GM12878 (cell line): ENCODE results near the gene IL17RB. TPM values are rescaled to one million over a fixed set of nuclear protein-coding genes. Genes with fewer than 3 reads are reported as not detected.

Experiments
- ATAC-seq: fragments of 200-7000 bp; cut with Tn5 transposase; 3 replicates; pipeline ENCODE4 v1.9.1; 2020; ENCODE audit warnings: mild to moderate bottlenecking, moderate library complexity
- BruUV-seq: library from RNA; stranded (reverse); fragments of 400-500 nt; replicated peaks from 2 replicates; lab custom pipeline; 2021; lab: Mats Ljungman, UMichigan
- CTCF ChIA-PET: fragments of 300-600 bp; sonication (Branson Sonifier 250); formaldehyde crosslinking; extraction: SDS; loops from one replicate; lab custom pipeline; 2021; ENCODE audit warnings: inconsistent platforms; lab: Yijun Ruan, JAX
- POLR2A ChIA-PET: fragments of 350-600 bp; formaldehyde crosslinking; extraction: SDS; loops from one replicate; lab custom pipeline; 2021; ENCODE audit warnings: inconsistent platforms; lab: Charles Lee
- RAD21 ChIA-PET: fragments of 300-600 bp; sonication (Branson Sonifier 250); formaldehyde crosslinking; loops from one replicate; lab custom pipeline; 2023; ENCODE audit warnings: antibody characterized with exemption; ENCODE audit not compliant: unreplicated experiment; lab: Charles Lee
- SMC1A ChIA-PET: fragments of 300-600 bp; sonication (Branson Sonifier 250); formaldehyde crosslinking; loops from one replicate; lab custom pipeline; 2023; ENCODE audit not compliant: unreplicated experiment, uncharacterized antibody; lab: Charles Lee
- DNase-seq: peaks from one replicate; pipeline ENCODE4 v3.0.0-alpha.2; 2011; ENCODE audit warnings: low read depth, low spot score
- FAIRE-seq: peaks from 3 replicates; lab custom pipeline; 2011; peaks lifted over from hg19 to GRCh38; lab: Jason Lieb, UNC
- H2AFZ ChIP-seq: 2 replicates; pipeline ENCODE4 v1.6.0; 2011; ENCODE audit warnings: low read depth, low read length, control low read depth; ENCODE audit not compliant: control insufficient read depth
- H3K27ac ChIP-seq: 2 replicates; pipeline ENCODE4 v1.5.1; 2011; ENCODE audit warnings: control low read depth; ENCODE audit not compliant: control insufficient read depth, insufficient read depth
- H3K27me3 ChIP-seq, 2 experiments: replicated peaks in 1 of 2; 2 replicates each; pipeline versions ENCODE4 v1.6.0 to v1.6.1; 2011; ENCODE audit warnings: low read length in 1 of 2; ENCODE audit not compliant: control insufficient read depth in 2 of 2, insufficient read depth in 2 of 2
- H3K36me3 ChIP-seq, 2 experiments: 2 replicates each; pipeline ENCODE4 v1.5.1; 2011; ENCODE audit warnings: low read length in 1 of 2; ENCODE audit not compliant: control insufficient read depth in 2 of 2, insufficient read depth in 2 of 2
- H3K4me1 ChIP-seq: 2 replicates; pipeline ENCODE4 v1.6.1; 2011; ENCODE audit warnings: mild to moderate bottlenecking, low read length, moderate library complexity, mixed read lengths; ENCODE audit not compliant: control insufficient read depth, insufficient read depth
- H3K4me2 ChIP-seq: 2 replicates; pipeline ENCODE4 v1.6.0; 2011; ENCODE audit warnings: control low read depth; ENCODE audit not compliant: control insufficient read depth, insufficient read depth
- H3K4me3 ChIP-seq: fragments of 200-600 bp; sonication (generic); 2 replicates; pipeline ENCODE4 v1.5.1; 2016
- H3K79me2 ChIP-seq: 2 replicates; pipeline ENCODE4 v1.6.0; 2011; ENCODE audit warnings: low read length; ENCODE audit not compliant: control insufficient read depth, insufficient read depth
- H3K9ac ChIP-seq: 2 replicates; pipeline ENCODE4 v1.8.0; 2011; ENCODE audit warnings: low read length, control low read depth, mixed read lengths; ENCODE audit not compliant: control insufficient read depth, insufficient read depth
- H3K9me3 ChIP-seq: replicated peaks from 3 replicates; pipeline ENCODE4 v1.5.1; 2011; ENCODE audit warnings: mild to moderate bottlenecking, low read length; ENCODE audit not compliant: control insufficient read depth, insufficient read depth
- H4K20me1 ChIP-seq: 2 replicates; pipeline ENCODE4 v1.6.0; 2011; ENCODE audit not compliant: control insufficient read depth, insufficient read depth
- IRF4 ChIP-seq: IDR thresholded peaks from 2 replicates; pipeline ENCODE4 v1.6.1; 2011; ENCODE audit warnings: low read depth, low read length
- KLF5 ChIP-seq: fragments of 450-650 bp; IDR thresholded peaks from 2 replicates; pipeline ENCODE4 v1.6.1; 2014; ENCODE audit warnings: mild to moderate bottlenecking; ENCODE audit not compliant: partially characterized antibody
- MLLT1 ChIP-seq: fragments of 450-650 bp; IDR thresholded peaks from 2 replicates; pipeline ENCODE4 v1.6.1; 2016; ENCODE audit warnings: mild to moderate bottlenecking
- NFXL1 ChIP-seq: fragments of 450-650 bp; IDR thresholded peaks from 2 replicates; pipeline ENCODE4 v1.6.1; 2017; ENCODE audit warnings: antibody characterized with exemption, mild to moderate bottlenecking, borderline replicate concordance
- NR2C1 ChIP-seq: fragments of 450-650 bp; IDR thresholded peaks from 2 replicates; pipeline ENCODE4 v1.6.1; 2017; ENCODE audit warnings: antibody characterized with exemption, mild to moderate bottlenecking, moderate library complexity
- PKNOX1 ChIP-seq: fragments of 450-650 bp; IDR thresholded peaks from 2 replicates; pipeline ENCODE4 v1.6.1; 2016; ENCODE audit warnings: mild to moderate bottlenecking
- WGBS: methylation state at CpG from one replicate; pipeline ENCODE4 v1.1.6; 2016; ENCODE audit warnings: low lambda C conversion rate; ENCODE audit not compliant: insufficient replicate concordance, insufficient coverage; ENCODE audit errors: missing lambda C conversion rate; 5-methylcytosine and 5-hydroxymethylcytosine counted together
- in situ Hi-C: fragments of 300-500 bp; cut with MboI; formaldehyde crosslinking; loops from 9 replicates; pipeline ENCODE4 v1.14.3; 2018; ENCODE audit warnings: mixed read lengths
- intact Hi-C: fragments of 100-400 bp; cut with micrococcal nuclease; formaldehyde crosslinking; loops from one replicate; pipeline ENCODE4 v1.14.2; 2022; ENCODE audit not compliant: unreplicated experiment
- polyA plus RNA-seq, 11 experiments: library from polyadenylated mRNA; depleted of rRNA in 4 of 11; unstranded in 6 of 11; stranded (reverse) in 5 of 11; fragments of >200 nt; fragmentation: Nextera tagmentation in 4 of 11; fragmentation: Illumina TruSeq in 1 of 11; extraction: Ambion mirVana in 4 of 11; extraction: Trizol in 1 of 11; gene quantifications; 1 replicate in 1 of 11; 2 replicates in 10 of 11; pipeline versions ENCODE4 v1.2.1 to v1.2.3, GENCODE V29; 2011 to 2016; ENCODE audit warnings: inconsistent platforms in 2 of 11, missing spikeins in 2 of 11, low read depth in 1 of 11
- total RNA-seq, 4 experiments: library from RNA; depleted of rRNA in 3 of 4; stranded (reverse); fragments of >200 nt in 3 of 4; fragmentation: Illumina TruSeq in 1 of 4; extraction: Trizol in 1 of 4; gene quantifications; 2 replicates each; pipeline versions ENCODE4 v1.2.1 to v1.2.3, GENCODE V29; 2013 to 2021

The IL17RB gene
- total and polyA plus RNA-seq, 10 of the 15 experiments (the other 5 are each of a cell fraction or from before 2014, with no cell fraction given), result 1.9 to 17.2 (median 2.9) TPM

GRCh38 chr3:53828581-53828980 is 17.8 kb upstream of the IL17RB start:
- Histone ChIP-seq H2AFZ (no peak overlapping the region), H3K9ac (no peak overlapping the region), H4K20me1 (no peaks in the 10 kb centered on the region), H3K79me2 (no peaks in the 10 kb centered on the region), H3K36me3 (no peaks in the 10 kb centered on the region), H3K27ac (no peak overlapping the region), H3K4me3 (no peak overlapping the region), H3K4me1 (no peaks in the 10 kb centered on the region), H3K9me3 (no peaks in the 10 kb centered on the region), H3K27me3 (no peaks in the 10 kb centered on the region)
- in situ Hi-C loops (no loop called here), intact Hi-C loops (no loop called here)
- ATAC-seq, result no peak
- BruUV-seq, result no TSS peak
- CTCF ChIA-PET, result interaction anchor here (1.6 to 2.4 kb wide), 2 partner anchors 14 to 16 kb away, joined by 5 to 8 read pairs; no protein-coding TSS in a partner anchor
- FAIRE-seq, result no peak
- POLR2A ChIA-PET, result no interaction called here
- RAD21 ChIA-PET, result interaction anchor here (0.8 to 1.6 kb wide), 2 partner anchors 15 to 17 kb away, joined by 4 read pairs; no protein-coding TSS in a partner anchor
- WGBS, result 44% methylated on average over 1 of the region's 1 CpG
- no peak for DNase-seq
- TF ChIP-seq PKNOX1 (no peak), NR2C1 (no peak), KLF5 (no peak), IRF4 (no peak), MLLT1 (no peak), NFXL1 (no peak)
- TF ChIP-seq, all 136 proteins: peak for 0
- no peak overlapping the region for H3K4me2 ChIP-seq
- SMC1A ChIA-PET, result interaction anchor here (0.7 to 1.0 kb wide), 2 partner anchors 13 to 15 kb away, joined by 3 read pairs; no protein-coding TSS in a partner anchor
